GM19099 (cell line): ENCODE measurements around the gene ITSN1.

Source experiments
- POLR2A ChIP-seq: IDR thresholded peaks from 3 replicates; pipeline ENCODE4 v1.6.1; 2011; ENCODE audit warnings: low read depth; ENCODE audit not compliant: insufficient read length; ENCODE audit errors: extremely low read depth

The ITSN1 gene

DNA sequence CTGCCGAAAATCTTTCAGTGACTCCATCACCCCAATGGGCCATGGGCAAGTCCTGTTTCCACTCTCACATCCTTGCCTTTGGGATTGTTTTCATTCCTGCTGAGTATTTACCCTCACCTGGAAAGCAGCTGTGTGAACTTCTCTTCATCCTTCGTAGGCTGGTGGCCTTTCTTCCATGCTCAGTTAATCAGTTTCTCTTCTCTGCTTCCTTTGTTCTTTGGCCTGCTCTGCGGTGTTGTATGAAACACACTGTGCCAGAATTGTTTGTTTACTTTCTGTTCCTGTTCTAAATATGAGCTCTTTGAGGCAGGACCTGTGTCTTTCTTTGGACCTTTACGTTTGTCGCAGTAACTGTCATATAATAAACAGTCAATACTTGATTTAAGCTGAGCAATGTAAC lies 48.6 kb downstream of the ITSN1 start:
- no peak for TF ChIP-seq POLR2A

GRCh38 chr21:33691945-33692603 lies 49.8 kb downstream of the ITSN1 start:
- TF ChIP-seq POLR2A: no peak

DNA sequence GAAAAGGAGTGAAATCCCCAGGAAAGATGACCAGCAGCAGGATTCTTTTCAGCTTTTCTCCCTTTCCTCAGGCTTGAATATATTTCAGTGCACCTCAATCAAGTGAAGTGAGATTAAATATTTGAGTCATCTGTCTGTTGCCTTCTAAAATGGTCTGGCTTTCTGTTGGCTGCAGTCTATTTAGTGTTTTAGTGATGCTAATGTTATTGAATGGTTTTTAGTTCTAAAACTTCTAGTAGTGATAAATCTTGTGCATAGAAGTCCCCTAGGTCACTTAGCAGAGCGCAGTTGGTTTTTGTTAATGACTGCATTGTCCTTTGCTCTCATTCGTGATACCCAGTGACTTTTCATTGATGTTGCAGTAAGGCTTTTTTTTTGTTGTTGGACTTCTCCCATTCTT lies 53.5 kb downstream of the ITSN1 start:
- TF ChIP-seq POLR2A: no peak

DNA sequence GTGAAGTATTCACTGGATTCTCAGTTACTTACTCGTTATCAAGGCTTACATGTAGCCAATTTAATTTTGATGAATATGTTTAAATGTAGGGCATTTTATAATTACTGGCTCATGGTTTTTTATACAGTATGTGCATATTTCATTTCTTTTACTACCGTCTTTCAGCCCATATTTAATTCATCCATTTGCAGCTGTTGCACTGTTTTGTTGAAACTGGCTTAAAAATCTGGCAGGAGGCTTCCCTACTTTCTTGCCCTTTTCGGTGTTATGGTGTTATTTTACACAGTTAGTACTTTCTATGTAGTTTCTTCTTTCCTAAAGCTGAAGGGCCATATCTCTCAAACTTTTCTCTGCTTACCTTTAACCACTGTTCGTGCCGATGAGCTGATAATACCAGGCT lies 54.2 kb downstream of the ITSN1 start:
- TF ChIP-seq POLR2A: no peak

DNA sequence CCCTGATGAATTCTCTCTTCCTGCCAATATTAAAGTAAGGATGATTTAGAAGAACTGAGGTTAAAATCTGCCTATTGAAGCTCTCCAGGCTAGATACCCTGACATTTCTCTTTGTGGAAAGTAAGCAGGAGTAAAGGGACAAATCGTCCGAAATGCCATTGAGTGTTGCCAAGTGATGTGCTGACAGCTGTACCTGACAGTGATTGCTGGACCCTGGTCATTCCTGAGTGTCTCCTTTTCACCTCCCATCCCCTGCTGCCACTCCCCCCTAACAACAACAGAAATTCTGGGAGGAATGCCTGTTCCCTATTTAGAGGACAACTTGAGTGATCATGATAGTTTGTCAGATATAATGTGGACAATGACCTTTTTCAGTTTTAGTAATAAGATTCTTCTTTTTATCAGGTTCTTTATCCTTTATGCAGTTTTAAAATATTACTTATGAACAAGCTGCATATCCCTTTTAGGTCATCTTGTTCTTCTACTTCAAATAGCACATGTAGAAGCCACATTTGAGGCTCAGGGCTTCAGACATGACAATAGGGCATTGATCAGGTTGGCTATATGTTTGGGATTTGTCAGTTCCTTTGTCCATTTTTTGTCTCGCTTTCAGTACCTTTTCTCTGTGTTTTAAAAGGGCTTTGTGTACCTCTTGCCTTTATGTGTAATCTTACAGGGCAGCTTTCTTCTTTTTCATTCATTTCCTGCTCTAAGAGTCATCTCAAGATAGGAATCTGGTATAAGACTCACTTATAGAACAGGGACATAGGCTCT lies 56.0 kb downstream of the ITSN1 start:
- no peak for TF ChIP-seq POLR2A

GRCh38 chr21:33699277-33699676 lies 57.0 kb downstream of the ITSN1 start:
- TF ChIP-seq POLR2A: no peak

DNA sequence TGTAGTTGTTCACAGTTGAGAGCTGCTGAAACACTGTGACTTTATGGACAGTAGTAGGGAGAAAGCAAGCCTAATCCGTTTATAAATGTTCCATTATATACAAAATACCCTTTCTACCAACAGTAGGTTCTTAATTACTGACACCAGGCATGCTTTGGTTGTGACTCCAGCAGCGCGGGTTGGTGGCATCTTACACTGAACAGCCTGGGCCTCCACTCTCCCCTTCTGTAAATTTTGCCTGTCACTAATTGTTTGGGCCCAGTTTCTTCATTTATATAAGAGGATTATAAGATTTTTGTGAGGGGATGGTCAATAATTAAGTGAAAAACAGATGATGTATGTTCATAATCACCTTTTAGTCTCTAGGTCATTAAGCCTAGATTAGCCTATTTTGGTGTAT lies 58.2 kb downstream of the ITSN1 start:
- no peak for TF ChIP-seq POLR2A

GRCh38 chr21:33703750-33704606 lies 61.7 kb downstream of the ITSN1 start:
- TF ChIP-seq POLR2A: no peak

DNA sequence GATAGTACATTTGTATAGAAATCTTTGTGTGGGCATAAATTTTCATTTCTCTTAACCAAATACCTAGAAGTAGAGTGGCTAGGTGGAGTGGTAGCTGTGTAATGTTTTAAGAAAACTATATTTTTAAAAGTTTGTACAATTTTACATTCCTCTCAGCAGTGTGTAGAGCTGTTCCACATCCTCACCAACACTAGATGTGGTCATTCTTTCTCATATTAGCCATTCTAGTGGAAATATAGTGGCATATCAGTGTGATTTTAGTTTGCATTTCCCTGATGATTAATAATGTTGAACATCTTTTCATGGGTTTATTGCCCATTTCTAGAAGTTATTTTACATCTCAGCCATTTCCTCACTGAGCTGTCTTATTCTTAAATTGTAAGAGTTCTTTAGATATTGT lies 65.5 kb downstream of the ITSN1 start:
- TF ChIP-seq POLR2A: no peak

DNA sequence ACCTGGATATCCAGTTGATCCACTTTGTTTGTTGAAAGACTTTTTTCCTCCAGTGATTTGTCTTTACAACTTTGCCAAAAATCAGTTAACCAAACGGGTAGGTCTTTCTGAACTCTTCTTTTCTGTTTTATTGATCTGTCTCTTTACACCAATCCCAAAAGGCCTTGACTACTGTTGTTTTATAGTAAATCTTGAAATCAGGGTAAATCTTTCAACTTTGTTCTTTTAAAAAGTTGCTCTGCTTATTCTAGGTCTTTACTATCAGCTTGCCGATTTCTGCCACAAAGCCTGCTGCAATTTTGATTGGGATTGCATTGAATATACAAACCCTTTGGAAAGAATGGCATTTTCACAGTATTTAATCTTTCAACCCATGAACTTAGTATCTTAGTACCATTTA lies 66.6 kb downstream of the ITSN1 start:
- TF ChIP-seq POLR2A: no peak

DNA sequence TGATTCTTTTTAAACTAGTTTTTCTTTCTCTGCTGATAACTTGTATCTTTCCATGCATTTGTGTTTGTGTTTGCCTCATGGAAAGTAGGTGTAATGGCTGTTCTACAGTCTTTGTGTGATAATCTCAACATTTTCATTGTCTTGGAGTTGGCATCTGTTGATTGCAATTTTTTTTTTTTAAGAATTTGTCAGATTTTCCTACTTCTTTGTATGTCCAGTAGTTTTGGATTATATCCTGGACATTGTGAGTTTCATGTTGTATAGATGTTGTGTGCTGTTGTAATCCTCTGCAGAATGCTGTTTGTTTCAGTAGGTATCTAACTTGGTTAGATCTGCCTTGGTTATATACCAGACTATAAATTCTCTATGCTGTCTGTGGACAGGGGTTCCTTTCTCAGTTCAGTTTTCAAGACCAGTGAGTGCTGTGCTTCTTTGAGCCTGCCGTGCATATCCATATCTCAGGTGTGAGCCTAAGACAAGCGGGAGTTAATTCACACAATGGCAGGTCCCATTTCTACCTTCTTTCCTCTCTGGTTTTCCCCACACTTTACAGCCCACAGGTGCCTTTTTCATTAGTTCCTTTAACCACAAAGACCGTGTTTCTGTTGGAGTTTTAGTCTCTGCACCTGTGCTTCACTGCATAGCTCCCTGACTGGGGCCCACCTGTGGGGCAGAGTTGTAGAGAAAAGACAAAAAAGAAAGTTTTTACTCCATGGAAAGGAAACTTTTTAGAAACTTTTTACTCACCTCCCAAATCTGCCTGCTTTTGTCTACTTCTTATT lies 69.9 kb downstream of the ITSN1 start:
- no peak for TF ChIP-seq POLR2A

- TF ChIP-seq POLR2A: no peak
Observed at GRCh38 chr21:33721081-33721480, 78.8 kb downstream of the ITSN1 start.

DNA sequence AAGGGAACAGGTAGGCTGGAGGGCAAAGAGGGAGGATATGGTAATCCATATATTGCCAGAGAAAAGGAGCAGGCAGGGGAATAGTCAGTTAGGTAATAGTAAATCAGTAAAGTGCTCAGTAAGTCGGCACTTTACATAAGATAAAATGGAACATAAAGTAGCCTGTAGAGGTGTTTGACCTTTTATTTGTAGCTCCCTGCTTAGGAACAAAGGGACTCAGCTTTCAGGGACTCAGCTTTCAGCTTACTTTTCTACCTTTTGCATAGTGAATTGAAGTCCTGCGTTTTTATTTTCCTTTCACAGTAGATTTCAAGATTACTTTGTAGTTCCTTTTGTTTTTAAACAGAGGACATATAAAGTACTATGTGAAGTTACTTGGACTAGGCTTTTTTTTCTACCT lies 87.3 kb downstream of the ITSN1 start:
- TF ChIP-seq POLR2A: no peak

- TF ChIP-seq POLR2A: no peak
Observed at GRCh38 chr21:33731447-33731846, 89.1 kb downstream of the ITSN1 start.

- TF ChIP-seq POLR2A: no peak
Observed at GRCh38 chr21:33732038-33732437, 89.7 kb downstream of the ITSN1 start.
